ENCODE measurements around the gene CLASP1.
A peak's percentile ranks its signal among the peaks of the same experiment; 100 is the strongest.

DNA sequence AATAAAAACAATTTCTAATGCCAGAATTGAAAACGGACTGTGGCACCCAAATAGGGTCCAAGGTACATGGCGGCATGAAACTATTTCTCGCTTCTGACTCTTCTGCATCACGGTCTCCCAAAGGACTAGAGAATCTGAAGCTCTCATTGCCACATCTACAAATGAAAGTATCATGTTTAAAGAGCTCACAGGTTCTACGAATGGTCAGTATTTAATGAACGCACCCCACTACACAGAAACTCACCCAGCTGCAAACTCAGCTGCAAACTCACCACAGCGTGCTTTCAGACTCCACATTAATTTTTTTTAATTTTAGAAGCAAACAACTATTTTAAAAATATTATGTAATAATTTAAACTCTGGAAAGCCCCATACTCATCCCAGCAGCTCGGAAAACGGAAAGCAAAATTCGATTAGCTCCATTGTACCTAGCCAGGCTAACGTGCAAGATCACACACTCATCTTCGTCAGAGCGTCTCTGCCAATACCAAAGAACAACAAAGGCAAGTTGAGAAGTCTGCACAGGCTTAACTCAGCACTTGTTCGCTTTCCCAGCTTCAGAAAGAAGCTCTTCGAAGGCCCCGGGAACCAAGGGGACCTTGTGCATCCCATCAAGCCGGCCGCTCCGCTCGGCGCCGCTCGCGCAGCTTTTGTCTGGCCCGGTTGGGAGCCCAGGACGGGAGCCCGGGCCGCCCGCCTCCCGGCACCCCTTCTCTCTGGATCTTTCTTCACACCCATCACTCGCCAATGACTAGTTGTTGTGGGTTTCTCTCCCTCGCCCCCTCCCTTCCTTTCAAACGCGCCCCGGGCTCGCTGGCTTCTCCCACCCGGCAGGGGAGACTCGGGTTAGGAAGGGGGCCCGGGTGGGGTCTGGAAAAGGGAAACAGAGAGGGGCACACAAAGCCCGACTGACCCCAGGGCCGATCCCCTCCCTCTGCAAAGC lies 785 bp downstream of the CLASP1 start:
- TF ChIP-seq POLR2A (IDR thresholded peaks at IDR 0.05; ENCODE audit: low read depth, low read length) = no peak
- TF ChIP-seq POLR2AphosphoS5 (IDR thresholded peaks at IDR 0.05; ENCODE audit: low read depth, low read length) = no peak
- no peak for TF ChIP-seq POU2F2 (IDR thresholded peaks at IDR 0.05; ENCODE audit: low read depth, low read length)
- 0 out of 2 replicates have a peak, but pooled peaks have one; percentile 25 for TF ChIP-seq TAF1 (IDR thresholded peaks at IDR 0.05; ENCODE audit: low read depth, low read length)
- TF ChIP-seq PAX5 (IDR thresholded peaks at IDR 0.05; ENCODE audit: insufficient read depth, low read length, severe bottlenecking) = no peak

Measured in GM12891 (cell line).